Hepatocyte (in vitro differentiated cells): Measurements from ENCODE around the gene KCNQ4. TPM values are rescaled to one million over a fixed set of nuclear protein-coding genes. Genes with fewer than 3 reads are reported as not detected.

Source experiments
- DNase-seq: peaks from one replicate; pipeline ENCODE4 v3.0.0-alpha.2; 2016; ENCODE audit warnings: low spot score
- H2AFZ ChIP-seq: fragments of 200-600 bp; sonication (generic); 2 replicates; pipeline ENCODE4 v1.6.0; 2016; ENCODE audit warnings: antibody characterized with exemption, mild to moderate bottlenecking
- H3K27ac ChIP-seq: fragments of 200-600 bp; sonication (generic); 2 replicates; pipeline ENCODE4 v1.5.1; 2016; ENCODE audit warnings: mild to moderate bottlenecking
- H3K27me3 ChIP-seq: fragments of 200-600 bp; sonication (generic); 2 replicates; pipeline ENCODE4 v1.6.1; 2016
- H3K36me3 ChIP-seq: fragments of 200-600 bp; sonication (generic); replicated peaks from 2 replicates; pipeline ENCODE4 v1.5.1; 2016; ENCODE audit warnings: low read depth; ENCODE audit not compliant: insufficient read depth
- H3K4me1 ChIP-seq: fragments of 200-600 bp; sonication (generic); 2 replicates; pipeline ENCODE4 v1.5.1; 2016; ENCODE audit warnings: mild to moderate bottlenecking, moderate library complexity; ENCODE audit not compliant: insufficient read depth
- H3K4me2 ChIP-seq: fragments of 200-600 bp; sonication (generic); 2 replicates; pipeline ENCODE4 v1.6.0; 2016
- H3K4me3 ChIP-seq: fragments of 200-600 bp; sonication (generic); 2 replicates; pipeline ENCODE4 v1.5.1; 2016; ENCODE audit warnings: mild to moderate bottlenecking
- H3K79me2 ChIP-seq: fragments of 200-600 bp; sonication (generic); 2 replicates; pipeline ENCODE4 v1.6.0; 2017; ENCODE audit warnings: mild to moderate bottlenecking
- H3K9me2 ChIP-seq: fragments of 200-600 bp; sonication (generic); replicated peaks from 2 replicates; pipeline ENCODE4 v1.6.0; 2017; ENCODE audit warnings: mild to moderate bottlenecking; ENCODE audit not compliant: insufficient read depth
- H3K9me3 ChIP-seq: fragments of 200-600 bp; sonication (generic); 2 replicates; pipeline ENCODE4 v1.5.1; 2016; ENCODE audit warnings: low read depth, mild to moderate bottlenecking
- H4K20me1 ChIP-seq: fragments of 200-600 bp; sonication (generic); 2 replicates; pipeline ENCODE4 v1.6.0; 2016; ENCODE audit warnings: mild to moderate bottlenecking; ENCODE audit not compliant: insufficient read depth, poor library complexity, severe bottlenecking
- EZH2 ChIP-seq: fragments of 200-600 bp; sonication (generic); IDR thresholded peaks from 2 replicates; pipeline ENCODE4 v1.6.1; 2016; ENCODE audit warnings: antibody characterized with exemption, mild to moderate bottlenecking, borderline replicate concordance
- EZH2phosphoT487 ChIP-seq: fragments of 200-600 bp; sonication (generic); IDR thresholded peaks from one replicate; pipeline ENCODE4 v1.6.1; 2018; ENCODE audit warnings: antibody characterized with exemption, mild to moderate bottlenecking, low read depth, moderate library complexity; ENCODE audit not compliant: unreplicated experiment, severe bottlenecking
- WGBS: methylation state at CpG from one replicate; pipeline ENCODE4 v1.1.6; 2016; ENCODE audit warnings: low lambda C conversion rate; ENCODE audit errors: missing lambda C conversion rate; 5-methylcytosine and 5-hydroxymethylcytosine counted together
- polyA plus RNA-seq: library from polyadenylated mRNA; unstranded; fragments of >200 nt; fragmentation: Nextera tagmentation; extraction: Ambion mirVana; gene quantifications from 2 replicates; pipeline ENCODE4 v1.2.1, GENCODE V29; 2016
- total RNA-seq: library from RNA; depleted of rRNA; stranded (reverse); fragments of >200 nt; gene quantifications from 2 replicates; pipeline ENCODE4 v1.2.3, GENCODE V29; 2014
- TF ChIP-seq, protein P1 (sequence below): fragments of 200-600 bp; sonication (generic); IDR thresholded peaks from 2 replicates; pipeline ENCODE4 v1.5.1; 2016; ENCODE audit warnings: antibody characterized with exemption, mild to moderate bottlenecking; ENCODE audit not compliant: poor library complexity

KCNQ4 gene
- total and polyA plus RNA-seq, 2 experiments from 2014 or later: not detected

- no peaks in the 10 kb centered on the region for H3K79me2 ChIP-seq
- no peak overlapping the region for H2AFZ ChIP-seq
- H3K27ac ChIP-seq: no peak overlapping the region
- no peak for DNase-seq
- H3K4me1 ChIP-seq: no peaks in the 10 kb centered on the region
- no peaks in the 10 kb centered on the region for H4K20me1 ChIP-seq
- 94% methylated on average over 13 of the region's 13 CpGs for WGBS
- TF ChIP-seq EZH2phosphoT487: no peak
- TF ChIP-seq, protein P1, sequence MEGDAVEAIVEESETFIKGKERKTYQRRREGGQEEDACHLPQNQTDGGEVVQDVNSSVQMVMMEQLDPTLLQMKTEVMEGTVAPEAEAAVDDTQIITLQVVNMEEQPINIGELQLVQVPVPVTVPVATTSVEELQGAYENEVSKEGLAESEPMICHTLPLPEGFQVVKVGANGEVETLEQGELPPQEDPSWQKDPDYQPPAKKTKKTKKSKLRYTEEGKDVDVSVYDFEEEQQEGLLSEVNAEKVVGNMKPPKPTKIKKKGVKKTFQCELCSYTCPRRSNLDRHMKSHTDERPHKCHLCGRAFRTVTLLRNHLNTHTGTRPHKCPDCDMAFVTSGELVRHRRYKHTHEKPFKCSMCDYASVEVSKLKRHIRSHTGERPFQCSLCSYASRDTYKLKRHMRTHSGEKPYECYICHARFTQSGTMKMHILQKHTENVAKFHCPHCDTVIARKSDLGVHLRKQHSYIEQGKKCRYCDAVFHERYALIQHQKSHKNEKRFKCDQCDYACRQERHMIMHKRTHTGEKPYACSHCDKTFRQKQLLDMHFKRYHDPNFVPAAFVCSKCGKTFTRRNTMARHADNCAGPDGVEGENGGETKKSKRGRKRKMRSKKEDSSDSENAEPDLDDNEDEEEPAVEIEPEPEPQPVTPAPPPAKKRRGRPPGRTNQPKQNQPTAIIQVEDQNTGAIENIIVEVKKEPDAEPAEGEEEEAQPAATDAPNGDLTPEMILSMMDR: no peak
- no peak for TF ChIP-seq EZH2
- H3K4me3 ChIP-seq: no peak overlapping the region
- no peaks in the 10 kb centered on the region for H3K9me3 ChIP-seq
- H3K9me2 ChIP-seq: no peaks in the 10 kb centered on the region
- H3K27me3 ChIP-seq: no peaks in the 10 kb centered on the region
- H3K36me3 ChIP-seq: no peaks in the 10 kb centered on the region
- H3K4me2 ChIP-seq: no peak overlapping the region
Measured at GRCh38 chr1:40830419-40830943, 46.9 kb downstream of the KCNQ4 start.

- no peaks in the 10 kb centered on the region for H3K4me1 ChIP-seq
- DNase-seq: no peak
- H3K4me2 ChIP-seq: no peak overlapping the region
- no peak overlapping the region for H2AFZ ChIP-seq
- H3K9me3 ChIP-seq: no peaks in the 10 kb centered on the region
- no peak overlapping the region for H3K4me3 ChIP-seq
- H3K79me2 ChIP-seq: no peaks in the 10 kb centered on the region
- no peaks in the 10 kb centered on the region for H3K36me3 ChIP-seq
- 94% methylated on average over 22 of the region's 22 CpGs for WGBS
- no peaks in the 10 kb centered on the region for H3K9me2 ChIP-seq
- H3K27me3 ChIP-seq: no peaks in the 10 kb centered on the region
- no peaks in the 10 kb centered on the region for H4K20me1 ChIP-seq
- H3K27ac ChIP-seq: no peak overlapping the region
- TF ChIP-seq, protein P1: no peak
- no peak for TF ChIP-seq EZH2
- TF ChIP-seq EZH2phosphoT487: no peak
Measured at GRCh38 chr1:40831001-40831732, 47.6 kb downstream of the KCNQ4 start.

DNA sequence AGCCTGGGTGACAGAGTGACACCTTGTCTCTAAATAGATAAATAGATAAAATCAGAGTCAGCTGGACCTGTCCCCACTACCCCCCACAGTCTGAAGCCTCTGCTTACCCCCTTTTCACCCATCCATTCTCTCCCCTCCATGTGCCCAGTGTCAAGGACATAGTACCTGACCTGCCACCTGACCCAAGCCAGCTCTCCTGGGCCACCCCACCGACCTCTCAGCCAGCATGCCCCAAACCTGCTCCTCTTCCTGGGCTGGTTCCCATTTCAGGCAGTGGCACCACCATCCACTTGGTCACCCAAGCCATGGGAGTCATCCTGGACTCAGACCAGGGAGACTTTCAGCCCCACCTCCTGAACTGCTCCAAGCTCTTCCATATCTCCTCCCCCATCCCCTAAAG is 50.4 kb downstream of the KCNQ4 start:
- DNase-seq: no peak
- H4K20me1 ChIP-seq: no peaks in the 10 kb centered on the region
- H2AFZ ChIP-seq: no peak overlapping the region
- H3K9me2 ChIP-seq: no peaks in the 10 kb centered on the region
- no peak for TF ChIP-seq EZH2
- no peaks in the 10 kb centered on the region for H3K27me3 ChIP-seq
- no peaks in the 10 kb centered on the region for H3K79me2 ChIP-seq
- H3K9me3 ChIP-seq: no peaks in the 10 kb centered on the region
- no peaks in the 10 kb centered on the region for H3K4me1 ChIP-seq
- H3K4me3 ChIP-seq: no peak overlapping the region
- H3K36me3 ChIP-seq: no peaks in the 10 kb centered on the region
- H3K27ac ChIP-seq: no peak overlapping the region
- no peak overlapping the region for H3K4me2 ChIP-seq
- 83% methylated on average over 1 of the region's 1 CpG for WGBS

DNA sequence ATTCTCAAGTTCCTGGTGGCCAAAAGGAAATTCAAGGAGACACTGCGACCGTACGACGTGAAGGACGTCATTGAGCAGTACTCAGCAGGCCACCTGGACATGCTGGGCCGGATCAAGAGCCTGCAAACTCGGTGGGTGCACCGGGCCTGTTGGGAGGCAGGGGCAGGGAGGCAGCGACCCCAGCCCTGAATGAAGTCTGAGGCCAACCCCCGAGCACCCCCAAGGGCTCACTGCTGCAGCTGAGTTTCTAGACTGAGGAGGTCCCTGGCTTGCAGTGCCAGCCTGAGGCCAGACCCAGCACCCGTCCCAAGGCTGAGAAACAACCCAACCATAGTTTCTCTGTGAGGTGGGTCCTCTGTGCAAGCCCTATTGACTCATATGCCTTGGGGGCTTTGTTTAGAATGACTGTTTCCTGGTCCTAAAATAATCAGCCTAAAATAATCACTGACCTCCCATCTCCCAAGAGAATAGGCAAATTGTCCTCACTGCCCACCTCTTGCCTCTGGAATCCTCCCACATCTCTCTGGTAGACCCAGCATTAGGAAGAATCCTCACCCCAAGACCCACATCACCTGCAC is 51.5 kb downstream of the KCNQ4 start:
- Histone ChIP-seq H3K27ac (no peak overlapping the region), H3K4me1 (no peaks in the 10 kb centered on the region), H3K27me3 (no peaks in the 10 kb centered on the region), H3K4me3 (no peak overlapping the region), H3K79me2 (no peaks in the 10 kb centered on the region), H3K4me2 (no peak overlapping the region), H3K9me2 (no peaks in the 10 kb centered on the region), H3K9me3 (no peaks in the 10 kb centered on the region), H2AFZ (no peak overlapping the region), H3K36me3 (no peaks in the 10 kb centered on the region), H4K20me1 (no peaks in the 10 kb centered on the region)
- no peak for DNase-seq
- WGBS: 82% methylated on average over 11 of the region's 11 CpGs
- TF ChIP-seq EZH2phosphoT487 (no peak), EZH2 (no peak)
- TF ChIP-seq, protein P1: no peak
